Astrocyte (in vitro differentiated cells and primary cell): Measurements from ENCODE around the gene RASGRP2. TPM values are rescaled to one million over a fixed set of nuclear protein-coding genes. Genes with fewer than 3 reads are reported as not detected.

Experiments used
- DNase-seq: peaks from one replicate; pipeline ENCODE4 v3.0.0-alpha.2; 2010; ENCODE audit warnings: low read depth
- FAIRE-seq: peaks from 2 replicates; lab custom pipeline; 2011; peaks lifted over from hg19 to GRCh38; lab: Jason Lieb, UNC
- H2AFZ ChIP-seq: 2 replicates; pipeline ENCODE4 v1.6.0; 2012; ENCODE audit warnings: low read depth, low read length, inconsistent platforms
- H3K27ac ChIP-seq: 2 replicates; pipeline ENCODE4 v1.5.1; 2011; ENCODE audit warnings: low read depth, low read length, inconsistent platforms
- H3K27me3 ChIP-seq: 2 replicates; pipeline ENCODE4 v1.6.0; 2011; ENCODE audit warnings: low read length, inconsistent platforms; ENCODE audit not compliant: insufficient read depth
- H3K36me3 ChIP-seq: 2 replicates; pipeline ENCODE4 v1.5.1; 2011; ENCODE audit warnings: low read length, inconsistent platforms; ENCODE audit not compliant: insufficient read depth
- H3K4me1 ChIP-seq: 2 replicates; pipeline ENCODE4 v1.5.1; 2011; ENCODE audit warnings: low read length, inconsistent platforms; ENCODE audit not compliant: insufficient read depth
- H3K4me2 ChIP-seq: 2 replicates; pipeline ENCODE4 v1.6.0; 2012; ENCODE audit warnings: low read length, inconsistent platforms
- H3K4me3 ChIP-seq: 2 replicates; pipeline ENCODE4 v1.5.1; 2011; ENCODE audit warnings: low read depth, mild to moderate bottlenecking, low read length, inconsistent platforms; ENCODE audit not compliant: insufficient read depth
- H3K79me2 ChIP-seq: 2 replicates; pipeline ENCODE4 v1.6.0; 2012; ENCODE audit warnings: mild to moderate bottlenecking, low read length, inconsistent platforms; ENCODE audit not compliant: insufficient read depth
- H3K9ac ChIP-seq: 2 replicates; pipeline ENCODE4 v1.6.0; 2012; ENCODE audit warnings: mild to moderate bottlenecking, low read length, inconsistent platforms
- H3K9me3 ChIP-seq: 2 replicates; pipeline ENCODE4 v1.5.1; 2012; ENCODE audit warnings: low read depth, mild to moderate bottlenecking, low read length, inconsistent platforms; ENCODE audit not compliant: insufficient read depth
- H4K20me1 ChIP-seq: 2 replicates; pipeline ENCODE4 v1.6.0; 2012; ENCODE audit warnings: low read length, inconsistent platforms; ENCODE audit not compliant: insufficient read depth
- H3K27ac Mint-ChIP-seq: one replicate; pipeline ENCODE4 v1.8.0; 2021; ENCODE audit warnings: mild to moderate bottlenecking, mixed read lengths; ENCODE audit not compliant: unreplicated experiment
- H3K27me3 Mint-ChIP-seq: one replicate; pipeline ENCODE4 v1.8.0; 2021; ENCODE audit warnings: low read depth, mixed read lengths; ENCODE audit not compliant: unreplicated experiment
- H3K36me3 Mint-ChIP-seq: one replicate; pipeline ENCODE4 v1.8.0; 2021; ENCODE audit warnings: low read depth, mixed read lengths; ENCODE audit not compliant: unreplicated experiment
- H3K4me1 Mint-ChIP-seq: one replicate; pipeline ENCODE4 v1.8.0; 2021; ENCODE audit warnings: low read depth, mixed read lengths; ENCODE audit not compliant: unreplicated experiment
- H3K4me3 Mint-ChIP-seq: one replicate; pipeline ENCODE4 v1.8.0; 2021; ENCODE audit warnings: mild to moderate bottlenecking, moderate library complexity, mixed read lengths; ENCODE audit not compliant: unreplicated experiment
- H3K9me3 Mint-ChIP-seq: one replicate; pipeline ENCODE4 v1.8.0; 2021; ENCODE audit warnings: mild to moderate bottlenecking, mixed read lengths; ENCODE audit not compliant: unreplicated experiment
- EZH2 ChIP-seq: IDR thresholded peaks from 2 replicates; pipeline ENCODE4 v1.6.1; 2012; ENCODE audit warnings: mild to moderate bottlenecking, low read length, inconsistent platforms; ENCODE audit not compliant: insufficient read depth
- total RNA-seq: library from RNA; stranded (reverse); gene quantifications from 2 replicates; pipeline ENCODE4 v1.2.1, GENCODE V29; 2021
- TF ChIP-seq, protein P1 (sequence below): IDR thresholded peaks from 2 replicates; pipeline ENCODE4 v1.5.1; 2011; ENCODE audit warnings: low read depth, mild to moderate bottlenecking, inconsistent platforms, low read length, moderate library complexity; ENCODE audit not compliant: insufficient read depth

RASGRP2 gene
- total RNA-seq, 1 donor from 2014 or later, result 3.9 TPM

DNA sequence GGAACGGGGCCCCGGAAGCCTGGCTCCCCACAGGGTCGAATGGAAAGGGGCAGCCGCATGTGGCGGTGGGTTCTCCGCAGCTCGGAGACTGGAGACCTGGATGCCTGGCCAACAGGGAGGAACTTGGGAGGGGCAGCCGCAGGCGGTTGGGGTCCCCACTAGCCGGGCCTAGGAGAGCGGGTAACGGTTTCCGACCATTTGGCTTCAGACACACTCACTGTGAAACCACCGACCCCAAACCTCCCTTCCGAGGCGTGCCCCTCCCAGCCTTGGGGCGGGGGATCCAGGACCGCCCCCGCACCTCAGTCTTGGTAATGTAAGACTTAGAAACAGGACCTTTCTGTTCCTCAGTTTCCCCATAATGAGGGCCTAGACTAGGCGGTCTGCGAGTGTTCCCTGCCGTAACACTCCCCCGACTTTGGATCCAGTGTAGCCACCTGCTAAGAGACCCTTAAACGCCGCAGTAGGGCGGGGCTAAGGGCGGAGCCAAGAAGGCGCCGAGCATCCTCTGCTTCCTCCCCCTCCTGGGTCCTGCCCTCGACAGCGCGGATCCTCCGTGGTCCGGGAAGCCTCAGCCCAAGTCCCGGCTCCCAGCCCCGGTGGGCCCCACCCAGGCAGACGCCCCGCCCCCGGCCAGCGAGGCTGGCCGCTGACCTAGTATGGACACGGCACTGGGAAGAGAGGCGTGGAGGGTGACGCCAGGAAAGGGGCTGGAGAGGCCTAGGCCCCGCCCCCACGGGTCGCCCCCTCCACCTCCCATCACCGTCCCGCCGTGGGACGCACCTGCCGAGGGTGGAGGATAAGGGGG, 1.8 kb upstream of the RASGRP2 start:
- Mint-ChIP-seq H3K36me3 (peaks cover 3% of the 10 kb centered on the region), H3K9me3 (no peaks in the 10 kb centered on the region), H3K27ac (no peak overlapping the region), H3K4me3 (peak overlapping the region; percentile 82), H3K4me1 (peaks cover 2% of the 10 kb centered on the region), H3K27me3 (peaks cover 21% of the 10 kb centered on the region)
- FAIRE-seq, result no peak
- TF ChIP-seq EZH2, result peak; percentile 66
- TF ChIP-seq, protein P1, sequence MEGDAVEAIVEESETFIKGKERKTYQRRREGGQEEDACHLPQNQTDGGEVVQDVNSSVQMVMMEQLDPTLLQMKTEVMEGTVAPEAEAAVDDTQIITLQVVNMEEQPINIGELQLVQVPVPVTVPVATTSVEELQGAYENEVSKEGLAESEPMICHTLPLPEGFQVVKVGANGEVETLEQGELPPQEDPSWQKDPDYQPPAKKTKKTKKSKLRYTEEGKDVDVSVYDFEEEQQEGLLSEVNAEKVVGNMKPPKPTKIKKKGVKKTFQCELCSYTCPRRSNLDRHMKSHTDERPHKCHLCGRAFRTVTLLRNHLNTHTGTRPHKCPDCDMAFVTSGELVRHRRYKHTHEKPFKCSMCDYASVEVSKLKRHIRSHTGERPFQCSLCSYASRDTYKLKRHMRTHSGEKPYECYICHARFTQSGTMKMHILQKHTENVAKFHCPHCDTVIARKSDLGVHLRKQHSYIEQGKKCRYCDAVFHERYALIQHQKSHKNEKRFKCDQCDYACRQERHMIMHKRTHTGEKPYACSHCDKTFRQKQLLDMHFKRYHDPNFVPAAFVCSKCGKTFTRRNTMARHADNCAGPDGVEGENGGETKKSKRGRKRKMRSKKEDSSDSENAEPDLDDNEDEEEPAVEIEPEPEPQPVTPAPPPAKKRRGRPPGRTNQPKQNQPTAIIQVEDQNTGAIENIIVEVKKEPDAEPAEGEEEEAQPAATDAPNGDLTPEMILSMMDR, result no peak
- H3K27ac ChIP-seq, result no peak overlapping the region
- DNase-seq, result peak; percentile 47
- H3K4me2 ChIP-seq, result peak overlapping the region; percentile 81
- H3K4me3 ChIP-seq, result peak overlapping the region; percentile 38
- H3K9ac ChIP-seq, result peak overlapping the region; percentile 46
- H3K27me3 ChIP-seq, result peaks cover 38% of the 10 kb centered on the region
- no peaks in the 10 kb centered on the region for H3K9me3 ChIP-seq
- H4K20me1 ChIP-seq, result peaks cover 5% of the 10 kb centered on the region
- H2AFZ ChIP-seq, result peak overlapping the region; percentile 40
- peaks cover 24% of the 10 kb centered on the region for H3K4me1 ChIP-seq
- H3K79me2 ChIP-seq, result no peaks in the 10 kb centered on the region
- no peaks in the 10 kb centered on the region for H3K36me3 ChIP-seq

GRCh38 chr11:64745189-64745520, 1.2 kb upstream of the RASGRP2 start:
- H3K4me2 ChIP-seq, result peak overlapping the region; percentile 81
- peak overlapping the region; percentile 72 for H3K27ac Mint-ChIP-seq
- peaks cover 5% of the 10 kb centered on the region for H4K20me1 ChIP-seq
- FAIRE-seq (no peak), DNase-seq (no peak)
- peak overlapping the region; percentile 46 for H3K9ac ChIP-seq
- H3K4me3 ChIP-seq, result peak overlapping the region; percentile 38
- peaks cover 27% of the 10 kb centered on the region for H3K27me3 Mint-ChIP-seq
- H3K9me3 Mint-ChIP-seq, result no peaks in the 10 kb centered on the region
- H3K36me3 ChIP-seq, result no peaks in the 10 kb centered on the region
- H3K4me1 ChIP-seq, result peaks cover 24% of the 10 kb centered on the region
- H3K79me2 ChIP-seq, result no peaks in the 10 kb centered on the region
- H3K27me3 ChIP-seq, result peaks cover 43% of the 10 kb centered on the region
- H3K9me3 ChIP-seq, result no peaks in the 10 kb centered on the region
- H3K36me3 Mint-ChIP-seq, result peaks cover 3% of the 10 kb centered on the region
- no peak overlapping the region for H3K27ac ChIP-seq
- peaks cover 2% of the 10 kb centered on the region for H3K4me1 Mint-ChIP-seq
- peak overlapping the region; percentile 26 for H2AFZ ChIP-seq
- peak overlapping the region; percentile 82 for H3K4me3 Mint-ChIP-seq
- TF ChIP-seq, protein P1, result no peak
- TF ChIP-seq EZH2, result peak; percentile 89
